LHCN-M2 (cell line): ENCODE data around the gene COMMD9. TPM values are rescaled to one million over a fixed set of nuclear protein-coding genes. Genes with fewer than 3 reads are reported as not detected.

Experiments used
- DNase-seq: peaks from one replicate; pipeline ENCODE4 v3.0.0-alpha.2; 2012; ENCODE audit warnings: low read depth
- total RNA-seq: library from RNA; depleted of rRNA; stranded (reverse); fragments of >200 nt; gene quantifications from 2 replicates; pipeline ENCODE4 v1.2.3, GENCODE V29; 2014

The COMMD9 gene
- total RNA-seq, 1 experiment from 2014 or later, result 64.0 TPM

DNA sequence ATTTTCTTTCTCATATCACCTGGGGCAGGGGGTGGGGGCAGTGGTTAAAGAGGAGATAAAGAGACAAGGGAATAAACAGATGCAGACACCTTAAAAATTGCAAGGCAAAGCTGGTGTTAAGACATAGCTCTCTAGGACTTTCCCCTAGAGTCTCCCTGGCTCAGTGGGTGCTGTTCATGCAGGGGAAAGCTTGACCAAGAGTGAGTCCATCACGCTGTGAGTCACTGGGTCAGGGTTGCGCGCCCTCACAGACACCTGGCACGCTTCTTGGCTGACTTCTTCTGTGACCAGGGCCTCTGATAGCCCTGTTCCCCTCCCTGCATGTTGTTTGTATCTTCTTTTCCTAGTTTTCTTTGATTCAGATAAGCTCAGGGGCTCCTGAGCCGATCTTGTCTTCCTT is 31.9 kb downstream of the COMMD9 start:
- peak; percentile 65 for DNase-seq

DNA sequence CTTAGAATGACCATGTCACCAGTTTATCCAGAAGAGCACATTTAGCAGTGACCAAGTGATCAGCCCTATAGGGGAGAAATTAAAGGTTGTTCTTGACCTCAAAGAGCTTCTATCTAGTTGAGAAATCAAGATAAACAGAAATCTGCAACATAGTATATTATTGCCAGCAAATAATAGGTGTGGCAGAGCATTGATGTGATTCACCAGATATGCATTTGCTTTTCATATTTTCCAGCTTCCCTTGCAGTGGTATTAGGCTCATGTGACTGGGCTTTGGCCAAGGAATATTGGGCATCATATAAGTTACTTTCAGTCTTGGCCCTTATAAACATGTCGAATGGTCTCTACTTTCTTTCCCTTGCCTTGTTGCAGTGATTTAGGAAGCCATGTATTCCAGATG is 34.5 kb downstream of the COMMD9 start:
- DNase-seq, result peak; percentile 63

DNA sequence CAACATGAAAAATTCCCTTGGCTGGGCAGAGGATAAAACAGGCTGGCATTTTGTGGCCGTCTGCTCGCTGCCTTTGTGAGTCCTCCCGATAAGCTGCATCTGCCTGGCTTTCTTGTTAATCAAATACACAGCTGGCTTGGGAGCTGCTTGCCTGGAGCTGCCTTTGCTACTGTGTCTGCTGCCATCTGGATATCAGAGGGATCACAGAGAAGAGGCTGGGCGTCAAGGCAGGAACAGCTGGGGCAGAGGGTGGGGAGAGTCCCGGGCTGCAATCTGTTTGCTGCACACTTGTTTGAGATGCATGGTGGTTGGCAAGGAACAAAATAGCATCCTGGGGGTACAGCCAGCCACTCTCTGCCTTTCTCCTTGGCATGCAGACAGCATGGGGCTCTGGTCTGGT is 36.0 kb downstream of the COMMD9 start:
- peak; percentile 69 for DNase-seq

DNA sequence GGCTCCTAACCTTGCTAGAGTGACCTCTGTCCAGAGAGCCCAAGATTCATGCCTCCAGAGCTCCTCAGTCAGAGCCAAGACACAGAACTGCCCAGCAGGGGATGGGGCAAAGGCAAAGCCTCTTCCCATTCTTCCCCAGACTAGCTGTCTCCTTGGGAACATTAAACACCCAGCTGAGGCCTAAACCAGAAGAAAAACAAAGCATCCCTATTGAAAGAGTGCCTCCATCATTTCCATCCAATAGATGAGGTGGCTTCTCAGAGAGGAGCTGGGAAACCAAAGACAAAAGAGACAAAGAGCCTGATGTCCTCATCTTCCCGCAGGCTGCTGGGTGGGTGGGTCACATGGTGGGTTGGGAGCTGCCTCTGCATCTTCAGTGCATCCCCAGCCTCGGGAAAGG is 37.4 kb downstream of the COMMD9 start:
- no peak for DNase-seq

DNA sequence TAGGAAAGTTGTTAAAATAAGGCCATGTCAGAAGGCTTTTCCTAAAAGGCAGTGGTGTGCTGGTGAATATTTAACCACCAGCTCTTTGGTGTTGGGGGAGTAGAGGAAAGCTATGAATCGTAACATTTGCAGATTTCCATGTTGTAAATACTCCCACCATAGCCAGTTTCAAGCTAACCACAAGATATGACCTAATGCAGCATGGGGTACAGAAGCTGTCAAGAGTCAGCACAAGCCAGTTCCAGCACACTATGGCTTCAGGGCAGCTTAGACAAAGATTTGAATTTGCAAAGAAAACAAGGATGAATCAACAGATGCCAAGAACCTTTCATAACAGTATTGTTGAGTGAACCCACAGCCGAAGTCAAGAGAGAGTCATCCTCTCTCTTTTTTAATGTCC is 40.0 kb downstream of the COMMD9 start:
- DNase-seq, result peak; percentile 86

DNA sequence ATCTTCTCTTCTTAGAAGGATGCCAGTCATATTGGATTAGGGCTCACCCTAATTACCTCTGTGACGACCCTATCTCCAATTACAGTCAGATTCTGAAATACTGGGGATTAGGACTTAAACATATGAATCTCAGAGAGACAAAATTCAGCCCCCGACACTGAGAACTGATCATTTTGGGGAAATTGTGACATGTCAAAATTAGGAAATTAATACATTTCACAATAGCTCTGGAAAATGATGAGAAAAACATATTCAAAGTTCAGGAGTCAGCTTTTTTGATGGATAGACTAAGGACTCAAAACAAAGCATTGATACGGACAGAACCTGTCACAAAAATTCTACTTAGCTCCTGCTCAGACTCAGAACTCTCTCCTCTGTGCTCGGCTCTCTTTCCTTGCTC is 40.8 kb downstream of the COMMD9 start:
- no peak for DNase-seq

DNA sequence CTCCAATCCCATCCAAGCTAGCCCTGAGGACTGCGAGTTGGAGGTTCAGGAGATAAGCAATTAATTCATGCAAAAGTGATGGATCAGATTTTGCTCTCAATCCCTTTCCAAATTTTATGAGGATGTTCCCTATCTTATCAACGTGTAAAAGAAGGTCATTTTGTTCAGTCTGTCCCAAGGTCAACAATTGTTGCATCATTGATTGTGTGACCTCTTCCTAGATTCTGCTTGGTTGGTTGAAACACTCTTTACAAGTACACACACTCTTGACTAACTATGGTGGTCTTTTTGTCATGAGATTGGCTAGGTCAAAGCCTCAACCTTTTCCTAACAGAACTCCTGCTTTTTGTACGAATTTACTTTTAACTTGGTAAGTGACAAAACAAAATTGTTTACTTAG is 41.7 kb downstream of the COMMD9 start:
- DNase-seq, result no peak

DNA sequence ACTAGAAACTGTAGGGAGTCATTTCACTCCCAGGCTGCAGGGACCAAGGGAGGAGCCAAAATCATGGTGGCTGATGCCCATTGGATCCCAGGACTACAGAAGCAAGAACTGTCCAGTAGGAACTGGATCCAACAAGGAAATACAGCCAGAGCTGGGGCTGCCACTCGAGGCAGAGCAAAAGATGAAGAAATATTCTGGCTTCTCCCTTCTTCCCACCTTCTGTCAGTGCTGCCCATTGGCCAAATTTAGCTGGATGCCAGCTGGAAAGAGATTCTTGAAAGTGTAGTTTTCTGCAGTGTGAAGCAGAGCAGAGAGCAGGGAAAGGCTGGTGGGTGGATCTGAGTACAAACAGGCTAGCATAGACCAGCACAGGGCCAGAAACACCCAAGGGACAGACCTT is 45.6 kb downstream of the COMMD9 start:
- no peak for DNase-seq

DNA sequence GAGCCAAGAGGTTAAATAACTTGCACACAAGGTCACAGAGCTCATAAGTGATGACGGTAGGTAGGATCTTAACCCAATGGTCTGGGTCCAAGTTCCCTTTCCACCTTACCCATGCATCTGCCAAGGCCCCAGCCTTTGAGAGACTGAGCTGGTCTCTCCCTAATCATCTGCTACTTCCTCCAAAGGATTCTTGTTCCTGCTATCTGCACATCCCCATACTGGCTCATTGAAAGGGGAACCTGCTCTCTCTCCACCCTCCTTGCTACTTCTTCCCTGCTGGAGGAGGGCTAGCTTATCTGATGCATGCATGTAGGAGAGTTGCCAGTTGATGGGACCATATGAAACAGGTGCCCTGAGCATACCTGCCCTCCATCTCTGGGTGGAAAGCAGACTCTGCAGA is 47.7 kb downstream of the COMMD9 start:
- no peak for DNase-seq

DNA sequence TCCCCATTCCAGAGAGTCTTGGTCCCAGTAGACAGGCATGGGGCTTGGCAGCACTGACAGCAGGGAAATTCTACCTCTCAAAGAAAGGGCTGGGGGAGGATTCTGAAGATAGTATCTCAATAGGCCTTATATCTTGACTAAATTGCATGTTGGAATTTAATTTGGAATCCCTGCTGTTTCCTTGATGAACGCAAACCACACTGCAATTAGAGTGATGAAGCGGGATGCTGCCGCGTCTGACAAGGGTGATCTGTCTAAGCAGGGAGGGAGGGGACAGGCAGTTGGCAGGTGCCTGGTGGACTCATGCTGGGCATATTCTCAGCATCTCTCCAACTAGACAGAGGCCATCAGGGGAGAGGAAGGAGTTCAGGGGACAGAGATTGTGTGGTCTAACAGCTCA is 48.4 kb downstream of the COMMD9 start:
- DNase-seq, result no peak

DNA sequence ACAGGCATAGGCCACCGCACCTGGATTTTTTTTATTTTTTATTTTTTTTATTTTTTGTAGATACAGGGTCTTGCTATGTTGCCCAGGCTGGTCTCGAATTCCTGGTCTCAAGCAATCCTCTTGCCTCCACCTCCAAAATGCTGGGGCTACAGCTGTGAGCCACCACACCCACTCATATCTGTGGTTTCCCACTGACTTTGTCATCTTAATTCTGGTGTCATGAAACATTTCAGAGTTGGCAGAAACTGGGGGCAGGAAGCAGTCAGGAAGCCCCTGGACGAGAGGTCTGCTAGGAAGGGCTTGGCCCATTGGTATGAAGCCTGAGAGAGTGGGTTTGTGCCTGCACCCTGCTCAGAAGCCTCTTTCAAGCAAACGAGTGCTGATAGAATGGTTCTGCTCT is 49.1 kb downstream of the COMMD9 start:
- peak; percentile 39 for DNase-seq

DNA sequence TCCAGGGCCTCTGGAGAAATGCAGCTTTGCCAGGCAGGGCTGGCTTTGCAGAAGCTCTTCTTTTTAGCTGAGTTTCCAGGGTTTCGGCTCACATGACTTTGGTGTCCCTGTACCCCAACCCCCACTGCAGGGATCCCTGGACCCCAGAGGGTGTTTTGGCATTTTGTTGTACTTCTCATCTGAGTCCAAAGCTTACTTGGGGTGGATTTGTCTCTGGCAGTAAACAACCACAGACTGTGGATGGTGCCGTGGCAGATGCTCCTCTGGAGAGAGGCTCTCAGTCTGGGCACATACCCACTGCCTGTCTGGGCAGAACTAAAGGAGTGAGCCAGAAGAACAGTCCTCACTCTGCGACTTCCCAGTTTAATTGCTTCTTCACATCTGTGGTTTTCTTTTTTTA is 49.6 kb downstream of the COMMD9 start:
- DNase-seq, result no peak

DNA sequence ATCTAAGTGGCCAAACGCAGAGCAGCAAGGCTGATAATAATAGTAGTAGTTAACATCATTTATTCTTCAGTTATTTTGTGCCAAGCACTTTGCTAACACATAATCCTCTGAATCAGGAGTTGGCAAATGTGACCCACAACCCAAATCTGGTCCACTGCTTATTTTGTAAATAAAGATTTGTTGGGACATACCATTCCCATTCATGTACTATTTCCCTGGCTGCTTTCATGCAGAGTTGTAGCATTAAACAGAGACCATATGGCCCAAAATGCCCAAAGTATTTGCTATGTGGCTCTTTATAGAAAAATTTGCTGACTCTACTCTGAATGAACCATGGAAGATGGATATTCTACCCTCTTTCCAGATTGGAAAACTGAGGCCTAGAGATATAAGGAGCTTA is 50.3 kb downstream of the COMMD9 start:
- no peak for DNase-seq

DNA sequence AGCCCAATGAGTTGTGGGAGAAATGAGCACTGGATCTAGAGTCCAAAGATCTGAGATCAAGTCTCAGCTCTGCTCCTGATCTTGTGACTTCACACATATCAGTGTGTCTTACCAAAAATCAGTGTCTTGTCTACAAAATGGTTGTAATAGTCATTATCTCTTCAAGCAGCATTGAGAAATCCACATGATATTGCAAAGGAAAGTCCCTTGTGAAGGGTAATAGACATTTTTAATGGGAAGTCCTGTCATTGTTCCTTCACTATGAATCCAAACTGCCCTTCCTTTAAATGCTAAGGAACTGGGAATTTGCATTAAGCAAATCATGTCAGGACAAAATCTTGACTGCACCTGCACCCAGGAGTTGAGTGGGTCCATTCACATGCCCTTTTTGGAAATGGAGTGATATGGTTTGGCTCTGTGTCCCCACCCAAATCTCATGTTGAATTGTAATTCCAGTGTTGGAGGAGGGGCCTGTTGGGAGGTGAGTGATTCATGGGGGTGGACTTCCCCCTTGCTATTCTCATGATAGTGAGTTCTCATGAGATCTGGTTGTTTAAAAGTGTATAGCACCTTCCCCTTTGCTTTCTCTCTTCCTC is 51.1 kb downstream of the COMMD9 start:
- DNase-seq, result no peak

DNA sequence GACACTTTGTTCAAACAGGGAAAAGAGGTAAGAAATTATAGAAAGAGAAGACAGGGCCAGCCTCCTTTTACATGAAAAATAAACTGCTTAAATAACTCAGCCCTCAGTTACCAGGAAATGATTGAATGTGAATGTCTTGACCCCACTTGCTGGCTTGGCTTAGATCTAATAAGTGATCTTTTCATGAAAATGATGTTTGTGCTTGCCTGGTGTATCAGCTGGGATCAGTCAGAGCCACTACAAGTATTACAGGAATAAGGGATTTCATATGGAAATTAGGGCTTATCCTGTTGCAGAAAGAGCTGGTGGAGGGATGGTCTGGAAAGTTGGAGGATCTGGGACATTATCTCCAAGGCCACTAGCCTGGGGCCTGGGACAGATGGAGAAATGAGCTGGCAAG is 51.8 kb downstream of the COMMD9 start:
- DNase-seq, result no peak

DNA sequence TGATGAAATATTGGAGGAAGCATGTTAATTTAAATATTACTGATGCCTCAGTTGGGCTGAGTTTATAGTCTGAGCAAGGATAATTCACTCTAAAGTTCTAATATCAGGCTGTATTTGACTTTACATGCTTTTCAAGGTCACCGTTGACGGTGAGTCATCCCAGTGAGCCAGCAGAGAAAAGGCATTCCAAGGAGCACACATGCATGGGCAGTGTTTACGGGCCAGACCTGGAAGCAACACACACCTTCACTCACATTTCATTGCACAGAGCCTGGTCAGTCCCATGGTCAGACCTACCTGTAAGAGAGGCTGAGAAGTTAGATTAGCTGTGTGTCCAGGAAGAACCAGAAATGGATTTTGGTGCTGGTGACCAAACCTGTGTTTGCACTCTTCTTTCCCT is 53.5 kb downstream of the COMMD9 start:
- peak; percentile 32 for DNase-seq

DNA sequence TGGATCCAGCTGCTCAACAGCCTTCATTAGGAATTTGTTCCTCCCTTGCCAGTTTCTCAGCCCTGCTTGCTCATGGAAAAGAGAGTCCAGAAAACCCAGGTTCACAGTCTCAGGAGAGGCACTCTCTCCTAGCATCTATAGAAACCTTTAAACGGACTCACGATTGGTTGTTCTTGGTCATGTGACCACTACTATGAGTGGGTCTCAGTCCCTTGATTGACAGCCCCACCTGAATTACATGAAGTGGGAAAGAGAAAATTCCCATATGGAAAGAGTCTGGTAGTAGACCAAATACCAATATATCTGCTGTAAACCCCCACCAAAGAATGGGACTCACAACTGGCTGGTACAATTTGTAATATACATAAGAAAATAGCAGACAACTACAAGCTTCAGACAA is 54.4 kb downstream of the COMMD9 start:
- DNase-seq, result no peak

DNA sequence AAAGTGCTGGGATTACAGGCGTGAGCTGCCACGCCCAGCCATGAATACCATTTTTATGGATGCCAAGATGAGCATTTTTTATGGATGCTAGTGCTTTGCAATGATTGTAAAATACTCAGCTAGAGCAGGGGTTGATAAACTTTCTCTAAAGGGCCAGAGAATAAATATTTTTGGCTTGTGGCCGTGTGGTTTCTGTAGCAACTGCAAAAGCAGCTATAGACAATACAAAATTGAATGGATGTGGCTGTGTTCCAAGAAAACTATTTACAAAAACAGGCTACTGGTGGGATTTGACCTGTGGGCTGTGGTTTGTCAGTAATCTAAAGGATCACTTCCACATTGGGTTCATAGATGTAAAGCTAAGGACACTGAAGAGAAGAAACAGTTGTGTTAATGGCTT is 56.0 kb downstream of the COMMD9 start:
- peak; percentile 81 for DNase-seq

DNA sequence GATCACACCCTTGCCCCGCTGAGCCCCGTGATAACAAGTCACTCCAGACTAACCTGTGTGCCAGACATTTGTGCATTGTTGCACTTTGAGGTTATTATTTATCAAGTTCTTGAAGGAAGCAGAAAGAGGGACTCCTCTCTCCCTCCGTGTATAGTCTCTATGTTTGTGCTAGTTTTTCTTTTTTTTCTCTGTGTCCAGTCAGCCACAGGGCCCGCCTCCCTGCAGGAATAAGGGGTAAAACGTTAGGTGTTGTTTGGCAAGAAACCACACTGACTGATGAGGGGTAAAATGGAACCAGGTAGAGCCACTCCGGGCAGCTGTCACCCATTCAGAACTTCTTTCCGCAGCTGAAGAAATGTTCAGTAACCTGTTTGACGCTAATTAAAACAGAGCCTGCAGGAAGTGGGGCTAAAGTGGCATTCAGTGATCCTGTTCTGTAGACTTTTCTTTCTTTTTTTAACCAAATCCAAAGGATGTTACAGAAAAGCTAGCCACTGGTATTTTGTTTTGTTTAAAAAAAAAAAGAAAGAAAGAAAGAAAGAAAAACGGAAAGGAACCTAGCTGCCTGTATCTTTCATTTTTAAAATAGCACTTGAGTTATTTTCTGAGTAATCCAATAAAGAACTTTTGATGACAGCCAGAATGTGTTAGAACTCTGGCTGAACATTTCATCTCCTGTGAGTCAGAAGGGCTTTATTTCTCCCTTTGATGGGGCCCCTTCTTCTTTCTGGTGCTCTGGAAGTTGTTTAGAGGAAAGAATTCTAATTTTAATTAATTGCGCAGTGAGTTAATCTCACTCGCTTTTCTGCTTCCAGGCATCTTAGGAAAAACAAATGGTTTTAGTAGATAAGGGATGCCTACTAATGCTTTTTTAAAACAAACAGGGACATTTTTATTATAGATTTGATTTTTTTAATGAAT is 58.2 kb downstream of the COMMD9 start:
- DNase-seq, result peak; percentile 67

DNA sequence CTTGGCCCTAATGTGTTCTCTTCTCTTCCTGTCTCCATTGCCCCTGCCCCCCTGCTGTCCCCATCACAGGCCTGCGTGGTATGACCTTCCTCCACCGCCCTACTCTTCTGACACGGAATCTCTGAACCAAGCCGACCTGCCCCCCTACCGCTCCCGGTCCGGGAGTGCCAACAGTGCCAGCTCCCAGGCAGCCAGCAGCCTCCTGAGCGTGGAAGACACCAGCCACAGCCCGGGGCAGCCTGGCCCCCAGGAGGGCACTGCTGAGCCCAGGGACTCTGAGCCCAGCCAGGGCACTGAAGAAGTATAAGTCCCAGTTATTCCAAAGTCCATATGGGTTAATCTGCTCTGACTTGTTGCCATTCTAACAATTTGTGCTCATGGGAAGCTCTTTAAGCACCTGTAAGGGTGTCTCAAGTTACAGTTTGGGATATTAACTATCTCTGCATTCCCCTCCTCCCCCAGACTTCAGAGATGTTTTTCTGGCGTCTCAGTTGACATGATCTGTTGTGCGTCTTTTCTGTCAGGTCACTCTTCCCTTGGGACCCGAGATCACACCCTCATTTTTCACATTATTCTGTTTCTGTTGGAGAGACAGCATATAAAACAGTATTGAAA is 60.0 kb downstream of the COMMD9 start:
- no peak for DNase-seq

DNA sequence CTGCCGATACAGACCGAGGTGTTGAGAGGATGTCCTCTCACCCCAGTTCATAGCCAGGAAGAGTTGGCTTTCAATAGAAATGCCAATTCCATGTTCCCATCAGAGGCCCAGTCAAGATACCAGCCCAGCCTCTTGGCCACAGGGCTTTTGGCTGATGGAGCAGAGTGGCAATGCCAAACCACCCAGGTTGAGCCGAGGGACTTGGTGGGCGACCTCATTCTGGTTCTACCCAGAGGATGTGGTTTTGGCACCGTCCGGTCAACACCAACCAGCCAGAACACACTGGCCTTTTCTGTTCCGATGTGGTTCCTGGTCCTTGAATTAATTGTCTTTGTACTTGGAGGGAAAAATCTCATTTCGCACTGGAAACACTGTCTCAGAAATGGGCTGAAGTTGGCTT is 60.5 kb downstream of the COMMD9 start:
- DNase-seq, result no peak

DNA sequence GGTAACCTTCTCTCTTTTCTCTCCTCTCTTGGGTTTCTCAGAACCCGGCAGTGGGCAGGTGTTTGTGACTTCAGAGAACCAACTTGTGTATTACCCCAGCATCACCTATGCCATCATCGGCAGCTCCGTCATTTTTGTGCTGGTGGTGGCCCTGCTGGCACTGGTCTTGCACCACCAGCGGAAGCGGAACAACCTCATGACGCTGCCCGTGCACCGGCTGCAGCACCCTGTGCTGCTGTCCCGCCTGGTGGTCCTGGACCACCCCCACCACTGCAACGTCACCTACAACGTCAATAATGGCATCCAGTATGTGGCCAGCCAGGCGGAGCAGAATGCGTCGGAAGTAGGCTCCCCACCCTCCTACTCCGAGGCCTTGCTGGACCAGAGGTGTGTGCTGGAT is 62.2 kb downstream of the COMMD9 start:
- no peak for DNase-seq
